Activated effector memory CD4-positive, alpha-beta T cell treated with Interleukin-2 at 50 U/mL for 16 hours (primary cell): ENCODE measurements around the gene GLOD4.
"Not testable (repeated sequence)": the region's sequence is repeated elsewhere in the genome, so short reads cannot be mapped to it uniquely, and the experiment has no call there.

ENCODE experiments used
- DNase-seq: peaks from one replicate; pipeline ENCODE4 v3.0.0-alpha.2; 2020

The GLOD4 gene

GRCh38 chr17:802481-802880 lies 20.4 kb upstream of the GLOD4 start:
- DNase-seq = no peak

- DNase-seq = no peak
These were observed 19.6 kb upstream of the GLOD4 start for GRCh38 chr17:801660-802059.

GRCh38 chr17:800446-801242 lies 18.6 kb upstream of the GLOD4 start:
- DNase-seq = no peak

- no peak for DNase-seq
These were observed 17.2 kb upstream of the GLOD4 start for GRCh38 chr17:799261-799660.

GRCh38 chr17:798246-798645 lies 16.2 kb upstream of the GLOD4 start:
- DNase-seq = no peak

GRCh38 chr17:797236-797840 lies 15.3 kb upstream of the GLOD4 start:
- no peak for DNase-seq

GRCh38 chr17:796609-797008 lies 14.5 kb upstream of the GLOD4 start:
- DNase-seq = no peak

- DNase-seq = no peak
These were observed 13.6 kb upstream of the GLOD4 start for GRCh38 chr17:795721-796120.

GRCh38 chr17:795276-795675 lies 13.2 kb upstream of the GLOD4 start:
- DNase-seq = no peak

- peak; percentile 19 for DNase-seq
These were observed 12.8 kb upstream of the GLOD4 start for GRCh38 chr17:794876-795275.

GRCh38 chr17:792277-792676 lies 10.2 kb upstream of the GLOD4 start:
- DNase-seq = no peak

- no peak for DNase-seq
These were observed 9.7 kb upstream of the GLOD4 start for GRCh38 chr17:791829-792228.

GRCh38 chr17:790874-791247 lies 8.8 kb upstream of the GLOD4 start:
- DNase-seq = not testable (repeated sequence)

GRCh38 chr17:789931-790873 lies 8.1 kb upstream of the GLOD4 start:
- DNase-seq = not testable (repeated sequence)

GRCh38 chr17:789160-789840 lies 7.2 kb upstream of the GLOD4 start:
- no peak for DNase-seq

GRCh38 chr17:788551-788950 lies 6.5 kb upstream of the GLOD4 start:
- no peak for DNase-seq

- DNase-seq = no peak
These were observed 5.7 kb upstream of the GLOD4 start for GRCh38 chr17:787641-788221.

GRCh38 chr17:785901-786300 lies 3.8 kb upstream of the GLOD4 start:
- not testable (repeated sequence) for DNase-seq

GRCh38 chr17:784143-784542 lies 2.1 kb upstream of the GLOD4 start:
- DNase-seq = no peak

- no peak for DNase-seq
These were observed 4.0 kb downstream of the GLOD4 start for GRCh38 chr17:778096-778495.

GRCh38 chr17:774313-774584 lies 7.8 kb downstream of the GLOD4 start:
- DNase-seq = no peak

GRCh38 chr17:773467-774312 lies 8.4 kb downstream of the GLOD4 start:
- DNase-seq = no peak
